HG02798 (cell line): Measurements from ENCODE around the gene PRKCA.
"Not testable (repeated sequence)": the region's sequence is repeated elsewhere in the genome, so short reads cannot be mapped to it uniquely, and the experiment has no call there.

Experiments used
- ATAC-seq: cut with Tn5 transposase; IDR thresholded peaks from one replicate; pipeline ENCODE4 v1.9.1; 2021; ENCODE audit warnings: mild to moderate bottlenecking; ENCODE audit not compliant: unreplicated experiment, poor library complexity

PRKCA gene

GRCh38 chr17:66378296-66378695, 75.9 kb downstream of the PRKCA start:
- ATAC-seq = no peak

GRCh38 chr17:66379544-66379943, 77.1 kb downstream of the PRKCA start:
- ATAC-seq = no peak

GRCh38 chr17:66379996-66380395, 77.6 kb downstream of the PRKCA start:
- no peak for ATAC-seq

- ATAC-seq = no peak
Observed at GRCh38 chr17:66381701-66382362, 79.4 kb downstream of the PRKCA start.

- ATAC-seq = no peak
Observed at GRCh38 chr17:66383333-66383732, 80.9 kb downstream of the PRKCA start.

- ATAC-seq = no peak
Observed at GRCh38 chr17:66386498-66387351, 84.3 kb downstream of the PRKCA start.

GRCh38 chr17:66387392-66387981, 85.1 kb downstream of the PRKCA start:
- ATAC-seq = no peak

DNA sequence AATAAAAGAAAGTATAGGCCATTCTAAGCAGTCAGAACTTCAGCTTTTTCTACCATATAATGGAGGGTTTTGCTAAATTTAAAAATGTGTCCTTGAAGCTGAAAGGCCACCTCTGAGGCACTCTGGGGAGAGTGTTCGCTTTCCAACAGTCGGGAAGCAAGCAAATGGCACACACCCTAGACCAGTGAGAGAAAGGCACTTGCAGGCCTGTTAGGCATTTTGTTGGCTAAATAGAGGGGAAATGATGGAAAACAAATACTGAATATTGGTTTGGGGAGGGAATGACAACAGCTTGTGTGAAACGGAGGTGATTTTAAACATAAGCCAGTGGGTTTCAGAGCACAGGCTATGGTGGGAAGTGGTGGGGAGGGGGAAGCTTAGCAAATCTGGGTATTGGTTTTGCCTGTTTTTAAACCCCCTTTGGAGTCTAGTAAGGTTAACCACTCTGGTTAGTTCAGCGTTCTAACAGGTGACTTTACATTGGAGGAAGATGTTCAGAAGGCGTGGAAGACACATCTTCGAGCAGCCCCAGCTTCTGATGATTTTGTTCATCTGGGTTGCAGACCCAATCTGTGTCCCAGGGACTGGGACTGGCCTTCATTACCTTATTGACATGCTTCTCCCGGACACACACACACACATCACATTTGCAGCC, 90.5 kb downstream of the PRKCA start:
- ATAC-seq = no peak

GRCh38 chr17:66395961-66396360, 93.5 kb downstream of the PRKCA start:
- no peak for ATAC-seq

GRCh38 chr17:66397486-66397885, 95.1 kb downstream of the PRKCA start:
- ATAC-seq = no peak

GRCh38 chr17:66398059-66398458, 95.6 kb downstream of the PRKCA start:
- no peak for ATAC-seq

GRCh38 chr17:66398617-66399016, 96.2 kb downstream of the PRKCA start:
- no peak for ATAC-seq

DNA sequence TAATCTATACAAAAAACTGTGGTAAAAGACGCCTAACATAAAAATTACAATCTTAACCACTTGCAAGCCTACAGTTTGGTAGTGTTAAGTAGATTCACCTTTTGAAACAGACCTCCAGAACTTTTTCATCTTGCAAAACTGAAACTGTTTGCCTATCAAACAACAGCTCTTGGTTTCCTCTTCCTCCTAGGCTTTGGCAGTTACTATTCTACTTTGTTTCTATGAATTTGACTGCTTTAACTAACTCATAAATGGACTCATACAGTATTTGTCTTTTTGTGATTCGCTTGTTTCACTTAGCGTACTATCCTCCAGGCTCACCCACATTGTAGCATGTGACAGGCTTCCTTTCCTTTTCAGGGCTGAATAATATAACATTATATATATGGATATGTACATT, 97.0 kb downstream of the PRKCA start:
- ATAC-seq = no peak

- not testable (repeated sequence) for ATAC-seq
Observed at GRCh38 chr17:66400041-66400688, 97.8 kb downstream of the PRKCA start.

DNA sequence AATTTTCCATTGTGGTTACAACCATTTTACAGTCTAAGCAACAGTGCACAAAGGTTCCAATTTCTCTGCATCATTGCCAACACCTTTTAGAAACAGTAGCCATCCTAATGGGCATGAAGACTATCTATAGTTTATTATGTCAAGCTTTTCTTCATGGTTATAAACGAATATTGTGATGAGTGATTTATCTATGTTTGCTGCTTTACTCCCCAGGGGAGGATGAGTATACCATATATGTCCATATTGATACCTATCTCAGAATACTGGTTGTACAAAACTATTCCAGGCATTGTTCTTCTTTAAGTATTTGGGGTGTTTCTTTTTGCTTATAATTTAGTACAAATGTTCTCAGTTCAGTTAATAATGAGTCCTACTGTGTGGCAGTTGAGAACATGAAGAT, 98.3 kb downstream of the PRKCA start:
- ATAC-seq = no peak

DNA sequence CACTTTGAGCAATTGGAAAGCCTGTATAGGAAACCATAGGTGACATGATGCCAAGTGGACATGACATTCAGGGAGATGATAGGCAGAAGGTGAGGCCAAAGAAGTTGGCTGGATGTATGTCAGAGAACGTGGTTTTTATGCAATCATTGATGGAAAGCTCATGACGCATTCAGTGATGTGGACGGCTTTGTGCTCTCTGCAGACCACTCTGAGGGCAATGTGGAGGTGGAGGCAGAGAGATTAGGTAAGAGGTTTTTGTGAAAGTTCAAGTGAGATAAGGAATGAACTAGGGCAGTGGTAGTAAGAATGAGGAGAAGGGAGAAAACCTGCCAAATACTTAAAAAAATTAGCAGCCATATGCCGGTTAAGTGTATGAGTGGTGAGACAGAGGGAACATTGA, 99.0 kb downstream of the PRKCA start:
- ATAC-seq = no peak

DNA sequence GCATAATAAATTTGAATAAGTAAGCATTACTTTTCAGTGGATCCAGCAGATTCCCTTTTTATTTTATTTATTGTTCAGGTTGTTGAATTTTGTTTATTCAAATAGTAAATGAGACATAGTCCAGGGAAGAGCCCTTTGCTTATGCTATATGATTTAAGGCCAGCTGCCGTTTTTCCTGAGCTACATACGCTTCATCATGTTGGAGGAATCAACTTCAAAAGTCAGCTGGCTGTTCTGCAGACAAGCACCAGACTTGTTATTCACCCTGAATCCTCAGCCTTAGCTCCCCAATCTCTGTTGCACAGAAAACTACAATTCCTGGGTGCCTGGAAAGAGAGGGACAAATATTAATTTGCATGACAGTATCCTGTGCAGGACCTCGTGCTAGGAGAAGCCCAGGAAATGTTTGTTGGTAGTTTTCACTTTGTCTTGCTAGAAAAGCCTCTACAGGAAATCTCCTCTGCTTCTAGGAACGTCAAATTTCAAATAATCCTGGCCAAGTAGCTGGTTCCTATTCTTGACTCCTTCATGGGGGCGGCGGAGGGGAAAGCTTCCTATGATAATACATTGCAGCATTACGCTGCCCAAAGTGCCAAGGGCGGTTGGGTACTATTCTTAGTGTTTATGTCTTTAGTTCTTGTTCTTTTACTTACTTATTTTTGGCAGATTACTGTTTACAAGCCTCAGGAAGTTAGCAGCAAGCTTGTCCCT, 101.6 kb downstream of the PRKCA start:
- ATAC-seq = no peak

DNA sequence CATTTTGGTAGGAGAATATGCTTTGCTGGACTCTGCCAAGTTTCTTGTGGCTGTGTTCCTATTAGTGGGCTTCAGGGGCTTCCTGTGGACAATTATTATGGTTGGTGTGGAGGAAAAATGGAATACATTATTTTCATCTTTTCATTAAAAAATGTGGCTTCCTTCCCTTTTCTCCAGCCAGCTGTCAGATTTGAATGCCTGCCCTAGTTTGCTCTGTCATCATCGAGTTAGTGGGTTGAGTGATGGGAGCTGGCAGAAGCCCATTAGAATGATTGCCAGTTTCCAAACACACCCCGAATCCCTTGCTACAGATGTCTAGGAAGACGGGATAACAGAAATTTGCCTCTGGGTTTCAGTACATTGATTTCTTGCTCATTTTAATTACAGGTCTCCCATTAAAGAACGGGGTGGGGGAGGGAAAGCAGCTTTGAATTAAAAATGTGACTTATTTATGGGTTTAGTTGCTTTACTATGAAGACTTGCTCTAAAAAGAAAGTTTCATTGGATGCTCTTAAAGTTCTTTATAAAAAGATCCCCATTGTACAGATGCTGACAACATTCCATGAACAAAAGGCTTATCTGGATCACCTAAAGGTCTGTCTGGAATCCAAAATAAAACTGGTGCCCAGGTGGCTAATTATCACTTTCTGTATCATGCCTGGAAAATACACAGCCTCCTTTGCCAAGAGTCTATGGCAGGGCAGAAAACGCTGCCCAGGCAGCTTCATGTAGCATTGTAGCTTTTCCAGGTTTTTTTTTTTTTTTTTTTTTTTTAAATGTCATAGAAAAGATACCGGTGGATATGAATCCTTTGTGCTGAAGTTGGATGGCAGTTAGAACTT, 103.6 kb downstream of the PRKCA start:
- no peak for ATAC-seq
